Stimulated activated CD4-positive, alpha-beta T cell treated with anti-CD3 and anti-CD28 coated beads, Interleukin-1b, Interleukin-23, amount 100 ng/mL, for 4 hours (primary cell): Measurements from ENCODE around the gene NOTCH1.

Experiments
- DNase-seq, 2 donors: peaks; one replicate each; pipeline ENCODE4 v3.0.0-alpha.2; 2020; ENCODE audit warnings: low read depth in 2 of 2

The NOTCH1 gene

GRCh38 chr9:136544964-136545691 is 720 bp downstream of the NOTCH1 start:
- DNase-seq: peak in 1 of 2 donors; percentile 65

- peak; percentile 45 to 60 for DNase-seq
Measured at GRCh38 chr9:136544548-136544963, 1.3 kb downstream of the NOTCH1 start.

- no peak for DNase-seq
Measured at GRCh38 chr9:136543830-136544547, 1.9 kb downstream of the NOTCH1 start.

GRCh38 chr9:136543280-136543679 is 2.6 kb downstream of the NOTCH1 start:
- DNase-seq: no peak

GRCh38 chr9:136542241-136543040 is 3.4 kb downstream of the NOTCH1 start:
- DNase-seq: no peak

GRCh38 chr9:136541709-136542108 is 4.1 kb downstream of the NOTCH1 start:
- no peak for DNase-seq

- no peak for DNase-seq
Measured at GRCh38 chr9:136541179-136541578, 4.7 kb downstream of the NOTCH1 start.

- peak; percentile 82 for DNase-seq
Measured at GRCh38 chr9:136539427-136540421, 6.1 kb downstream of the NOTCH1 start.

- DNase-seq: peak in 1 of 2 donors; percentile 48
Measured at GRCh38 chr9:136538599-136539426, 7.0 kb downstream of the NOTCH1 start.

GRCh38 chr9:136537896-136538598 is 7.8 kb downstream of the NOTCH1 start:
- DNase-seq: no peak

- no peak for DNase-seq
Measured at GRCh38 chr9:136537411-136537810, 8.4 kb downstream of the NOTCH1 start.

GRCh38 chr9:136536721-136537241 is 9.1 kb downstream of the NOTCH1 start:
- DNase-seq: no peak

GRCh38 chr9:136536051-136536720 is 9.7 kb downstream of the NOTCH1 start:
- DNase-seq: no peak

- DNase-seq: no peak
Measured at GRCh38 chr9:136535070-136535469, 10.8 kb downstream of the NOTCH1 start.

GRCh38 chr9:136534366-136534765 is 11.5 kb downstream of the NOTCH1 start:
- no peak for DNase-seq

GRCh38 chr9:136533775-136534157 is 12.1 kb downstream of the NOTCH1 start:
- peak; percentile 65 to 69 for DNase-seq

- DNase-seq: peak in 1 of 2 donors; percentile 54
Measured at GRCh38 chr9:136532799-136533774, 12.8 kb downstream of the NOTCH1 start.
